Amniotic stem cell (primary cell): ENCODE results near the gene TMEM91.
"Not testable (repeated sequence)": the region's sequence is repeated elsewhere in the genome, so short reads cannot be mapped to it uniquely, and the experiment has no call there.

ENCODE experiments used
- DNase-seq: peaks from one replicate; lab custom pipeline; 2025; lab: John Stamatoyannopoulos, UW

Gene TMEM91

DNA sequence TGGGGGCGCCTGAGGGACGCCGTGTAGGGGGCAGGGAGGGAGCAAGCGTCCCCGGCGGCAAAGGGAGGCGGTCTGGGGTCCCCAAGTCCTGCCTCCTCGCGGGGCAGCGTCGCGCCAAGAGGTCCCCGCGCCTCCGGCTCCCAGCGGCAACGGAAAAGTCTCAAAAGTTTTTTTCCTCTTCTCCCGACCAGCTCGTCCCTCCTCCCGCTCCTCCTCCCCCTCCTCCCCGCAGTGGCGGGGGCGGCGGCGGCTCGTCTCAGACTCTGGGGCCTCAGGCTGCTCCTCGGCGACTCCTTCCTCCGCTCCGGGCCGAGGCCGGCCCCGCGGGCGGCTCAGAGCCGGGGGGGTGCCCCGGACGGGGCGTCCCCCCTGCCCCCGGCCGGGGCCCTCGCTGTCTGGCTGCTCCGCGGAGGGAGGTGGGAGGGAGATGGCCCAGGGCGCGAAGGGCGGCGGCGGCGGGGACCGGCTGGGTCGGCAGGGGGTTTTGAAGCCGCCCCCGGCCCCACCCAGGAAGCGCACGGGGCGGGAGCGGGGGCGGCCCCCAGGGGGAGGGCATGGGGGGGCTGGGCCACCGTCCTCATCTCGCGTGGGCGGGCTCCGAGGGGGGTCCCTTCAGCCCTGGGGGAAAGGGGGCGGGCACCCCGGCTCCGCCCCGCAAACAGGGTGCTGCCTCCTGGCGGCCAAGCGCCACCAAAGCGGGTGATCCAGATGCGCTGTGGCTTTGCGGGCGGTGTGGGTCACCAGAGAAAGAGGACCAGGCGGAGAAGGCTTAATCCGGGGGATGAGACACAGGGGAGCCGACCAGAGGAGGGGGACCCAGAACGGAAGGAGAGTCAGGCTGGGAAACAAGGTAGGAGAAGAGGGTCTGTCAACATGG, 22.6 kb upstream of the TMEM91 start, which contains the start of gene TGFB1:
TGFB1 (minus strand) TSS at position 457 of the 877 bp plus-strand sequence. CDS start 878 bp downstream, outside the sequence.
- peak; percentile 76 for DNase-seq

DNA sequence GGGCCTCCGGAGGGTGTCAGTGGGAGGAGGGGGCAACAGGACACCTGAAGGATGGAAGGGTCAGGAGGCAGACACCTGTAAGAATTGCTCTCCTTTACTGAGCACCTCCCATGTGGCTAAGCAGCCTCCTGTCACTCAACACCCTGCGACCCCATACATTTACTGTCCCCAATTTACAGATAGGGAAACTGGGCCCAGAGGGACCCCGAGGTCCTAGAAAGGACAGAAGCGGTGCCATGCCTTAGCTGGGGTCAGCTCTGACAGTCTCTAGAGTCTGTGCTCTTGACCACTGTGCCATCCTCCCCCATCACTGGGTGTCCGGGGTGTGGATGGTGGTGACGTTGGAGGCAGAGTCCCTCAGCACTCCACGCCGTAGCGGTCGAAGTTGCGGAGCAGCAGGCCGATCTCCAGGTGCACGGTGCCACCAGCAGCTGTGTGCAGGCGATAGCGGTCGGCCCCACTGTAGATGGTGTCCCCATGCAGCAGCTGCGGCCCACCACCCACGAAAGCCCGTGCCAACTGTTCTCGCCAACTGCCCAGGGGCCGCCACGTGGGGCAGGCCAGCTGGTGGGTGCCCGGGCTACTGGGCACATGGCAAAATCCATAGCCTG, 21.9 kb upstream of the TMEM91 start:
- DNase-seq, result no peak

GRCh38 chr19:41355035-41355434, 21.3 kb upstream of the TMEM91 start:
- DNase-seq, result no peak

GRCh38 chr19:41355802-41356201, 20.5 kb upstream of the TMEM91 start:
- no peak for DNase-seq

GRCh38 chr19:41356984-41357739, 19.2 kb upstream of the TMEM91 start:
- no peak for DNase-seq

GRCh38 chr19:41357746-41358145, 18.6 kb upstream of the TMEM91 start:
- no peak for DNase-seq

DNA sequence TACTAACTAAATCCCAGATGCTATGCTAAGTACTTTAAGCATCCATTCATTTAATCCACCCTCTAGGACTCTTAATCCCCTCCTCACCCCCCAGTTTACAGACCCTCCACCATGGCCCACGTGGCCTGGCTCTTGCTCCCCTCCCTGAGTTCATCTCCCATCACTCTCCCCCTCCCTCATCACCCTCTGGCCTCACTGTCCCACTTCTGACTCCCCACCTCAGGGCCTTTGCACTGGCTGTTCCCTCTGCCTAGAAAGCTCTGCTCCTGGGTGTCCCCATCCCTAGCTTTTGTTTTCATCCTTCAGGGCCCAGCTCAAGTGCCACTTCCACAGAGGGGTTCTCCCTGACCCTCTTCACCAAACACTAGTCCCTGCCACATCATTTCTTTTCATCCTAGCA, 16.6 kb upstream of the TMEM91 start:
- no peak for DNase-seq

- no peak for DNase-seq
These were observed 14.0 kb upstream of the TMEM91 start for GRCh38 chr19:41362143-41362847.

GRCh38 chr19:41363371-41363752, 13.0 kb upstream of the TMEM91 start:
- DNase-seq, result no peak

GRCh38 chr19:41363753-41364523, 12.4 kb upstream of the TMEM91 start, which contains the start of gene B9D2:
Gene B9D2, minus strand, starts transcription at chr19:41364149. Its CDS starts 630 bp downstream, at chr19:41363519.
- peak; percentile 95 for DNase-seq

DNA sequence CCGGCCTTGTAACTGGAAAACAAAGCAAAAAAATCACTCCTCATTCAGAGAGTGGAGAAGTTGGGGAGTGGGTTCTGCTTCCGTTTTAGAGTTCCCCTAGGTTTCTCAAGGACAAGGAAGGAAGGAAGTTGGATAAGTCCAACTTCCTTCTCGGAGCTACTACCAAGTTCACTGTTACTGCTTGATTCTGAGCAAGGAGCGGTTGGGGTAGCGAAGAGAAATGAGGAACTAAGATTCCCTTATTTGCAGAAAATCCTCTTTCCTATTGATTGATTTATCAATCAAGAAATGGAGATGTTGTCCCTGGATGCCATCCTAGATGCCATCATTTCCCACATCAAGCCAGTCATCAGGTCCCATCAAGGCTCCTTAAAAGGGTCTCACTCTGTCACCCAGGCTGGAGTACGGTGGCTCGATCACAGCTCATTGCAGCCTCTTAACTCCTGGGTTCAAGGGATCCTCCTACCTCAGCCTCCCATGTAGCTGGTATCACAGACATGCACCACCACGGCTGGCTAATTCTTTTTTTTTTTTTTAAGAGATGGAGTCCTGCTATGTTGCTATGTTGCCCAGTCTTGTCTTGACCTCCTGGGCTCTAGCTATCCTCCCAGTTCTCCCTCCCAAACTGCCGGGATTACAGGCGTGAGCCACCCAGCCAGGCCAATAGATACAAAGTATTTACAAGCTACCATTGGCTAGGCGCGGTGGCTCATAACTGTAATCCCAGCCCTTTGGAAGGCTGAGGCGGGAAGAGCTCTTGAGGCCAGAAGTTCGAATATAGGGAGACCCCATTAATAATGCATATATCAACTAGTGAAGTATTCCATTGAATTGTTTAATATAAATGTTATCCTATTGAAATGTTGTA, 11.6 kb upstream of the TMEM91 start:
- no peak for DNase-seq

DNA sequence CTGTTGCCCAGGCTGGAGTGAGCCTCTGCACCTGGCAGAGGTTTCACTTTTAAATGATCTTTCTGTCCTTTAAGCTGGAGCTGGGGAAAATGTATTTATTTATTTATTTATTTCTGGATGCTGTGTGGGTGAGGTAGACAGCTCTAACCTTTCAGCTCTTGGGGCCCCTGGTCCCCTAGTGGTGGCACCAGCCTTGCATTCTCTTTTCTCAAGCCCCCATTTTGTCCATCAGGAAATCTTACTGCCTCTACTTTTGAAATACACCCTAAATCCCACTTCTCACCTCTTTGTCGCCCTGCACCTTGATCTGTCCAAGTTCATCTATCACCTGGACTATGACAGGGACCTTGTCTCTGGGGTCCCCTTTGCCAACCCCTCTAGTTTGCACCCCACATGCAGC, 10.2 kb upstream of the TMEM91 start:
- no peak for DNase-seq

DNA sequence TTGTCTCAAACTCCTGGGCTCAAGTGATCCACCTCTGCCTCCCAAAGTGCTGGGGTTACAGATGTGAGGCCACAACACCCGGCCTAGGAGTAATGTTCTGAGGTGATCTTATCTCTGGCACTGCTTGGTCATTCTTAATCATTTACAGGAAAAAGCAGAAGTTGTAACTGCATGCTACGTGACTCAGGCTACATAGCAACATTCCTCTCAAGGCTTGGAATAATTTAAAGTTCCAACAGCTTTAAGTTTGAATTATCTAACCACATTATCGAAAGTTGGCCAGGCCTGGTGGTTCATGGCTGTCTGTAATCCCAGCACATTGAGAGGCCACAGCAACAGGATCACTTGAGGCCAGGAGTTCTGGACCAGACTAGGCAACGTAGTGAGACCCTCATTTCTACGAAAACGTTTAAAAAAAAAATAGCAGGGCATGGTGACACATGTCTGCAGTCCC, 8.5 kb upstream of the TMEM91 start:
- DNase-seq, result peak; percentile 82

GRCh38 chr19:41369769-41370168, 6.6 kb upstream of the TMEM91 start:
- DNase-seq, result no peak

GRCh38 chr19:41371119-41371518, 5.2 kb upstream of the TMEM91 start:
- not testable (repeated sequence) for DNase-seq

DNA sequence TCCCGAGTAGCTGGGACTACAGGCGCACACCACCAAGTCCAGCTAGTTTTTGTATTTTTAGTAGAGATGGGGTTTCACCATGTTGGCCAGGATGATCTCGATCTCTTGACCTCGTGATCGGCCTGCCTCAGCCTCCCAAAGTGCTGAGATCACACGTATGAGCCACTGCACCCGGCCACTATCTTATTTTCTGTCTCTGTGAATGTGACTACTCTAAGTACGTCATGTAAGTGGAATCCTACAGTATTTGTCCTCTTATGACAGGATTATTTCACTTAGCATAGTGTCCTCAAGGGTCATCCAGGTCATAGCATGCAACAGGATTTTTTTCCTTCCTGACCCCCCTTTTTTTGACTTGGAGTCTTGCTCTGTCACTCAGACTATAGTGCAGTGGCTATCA, 4.8 kb upstream of the TMEM91 start:
- DNase-seq, result no peak

- DNase-seq, result no peak
These were observed 3.8 kb upstream of the TMEM91 start for GRCh38 chr19:41372501-41372900.

DNA sequence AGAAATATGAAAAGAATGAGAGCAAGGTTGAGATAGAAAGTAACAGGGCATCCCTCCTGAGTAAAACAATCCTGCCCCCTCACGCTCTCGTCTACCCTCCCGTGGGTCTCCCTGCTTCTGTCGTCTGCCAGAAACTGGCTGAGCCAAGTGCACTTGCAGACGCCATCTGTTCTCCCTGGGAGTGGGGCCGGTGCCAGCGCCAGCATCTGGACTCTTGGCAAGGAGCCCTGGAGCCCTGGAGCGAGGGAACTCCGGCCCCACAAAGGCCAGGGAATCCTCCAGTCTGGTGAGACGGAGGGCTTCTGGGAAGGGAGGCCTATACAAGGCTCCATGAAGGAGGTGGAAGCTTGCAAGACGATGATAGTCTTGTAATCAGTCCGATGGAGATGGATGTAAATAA, 2.3 kb upstream of the TMEM91 start:
- no peak for DNase-seq

- no peak for DNase-seq
These were observed 649 bp downstream of the TMEM91 start for GRCh38 chr19:41376998-41377365.
